Measurements from ENCODE around the gene HDAC5.
"Not testable (repeated sequence)": the region's sequence is repeated elsewhere in the genome, so short reads cannot be mapped to it uniquely, and the experiment has no call there.

HDAC5 gene

DNA sequence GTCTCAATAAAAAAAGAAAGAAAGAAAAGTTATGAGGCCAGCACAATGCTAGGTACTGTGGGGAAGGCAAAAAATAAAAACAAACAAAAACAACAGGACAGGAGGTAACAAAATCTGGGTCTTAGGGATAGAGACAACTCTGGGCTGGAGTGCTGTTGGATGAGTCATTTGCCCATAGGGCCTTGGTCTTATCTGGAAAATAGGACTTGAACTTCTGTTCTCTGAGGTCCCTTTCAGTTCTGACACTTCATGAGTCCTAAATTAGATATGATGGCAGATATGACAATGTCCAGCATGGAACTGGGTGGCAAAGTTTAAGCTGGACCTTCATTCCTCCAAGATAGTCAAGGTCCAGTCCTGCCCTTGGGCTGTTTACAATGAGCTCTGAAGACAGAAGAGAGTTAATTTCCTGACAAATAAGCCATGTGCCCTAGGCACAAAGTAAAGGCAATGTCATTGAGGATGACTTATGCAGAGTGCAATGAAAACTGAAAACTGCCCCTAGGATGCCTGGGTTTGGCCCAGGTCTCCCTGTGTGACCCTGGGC, 8.9 kb upstream of the HDAC5 start:
- no peak for FAIRE-seq

DNA sequence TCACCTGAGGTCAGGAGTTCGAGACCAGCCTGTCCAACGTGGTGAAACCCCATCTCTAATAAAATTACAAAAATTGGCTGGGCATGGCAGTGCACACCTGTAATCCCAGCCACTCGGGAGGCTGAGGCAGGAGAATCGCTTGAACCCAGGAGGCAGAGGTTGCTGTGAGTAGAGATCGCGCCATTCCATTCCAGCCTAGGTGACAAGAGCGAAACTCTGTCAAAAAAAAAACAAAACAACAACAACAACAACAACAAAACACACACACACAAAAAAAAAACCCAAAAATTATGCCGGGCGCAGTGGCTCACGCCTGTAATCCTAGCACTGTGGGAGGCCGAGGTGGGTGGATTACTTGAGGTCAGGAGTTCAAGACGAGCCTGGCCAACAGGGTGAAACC, 7.9 kb upstream of the HDAC5 start:
- FAIRE-seq, result not testable (repeated sequence)

DNA sequence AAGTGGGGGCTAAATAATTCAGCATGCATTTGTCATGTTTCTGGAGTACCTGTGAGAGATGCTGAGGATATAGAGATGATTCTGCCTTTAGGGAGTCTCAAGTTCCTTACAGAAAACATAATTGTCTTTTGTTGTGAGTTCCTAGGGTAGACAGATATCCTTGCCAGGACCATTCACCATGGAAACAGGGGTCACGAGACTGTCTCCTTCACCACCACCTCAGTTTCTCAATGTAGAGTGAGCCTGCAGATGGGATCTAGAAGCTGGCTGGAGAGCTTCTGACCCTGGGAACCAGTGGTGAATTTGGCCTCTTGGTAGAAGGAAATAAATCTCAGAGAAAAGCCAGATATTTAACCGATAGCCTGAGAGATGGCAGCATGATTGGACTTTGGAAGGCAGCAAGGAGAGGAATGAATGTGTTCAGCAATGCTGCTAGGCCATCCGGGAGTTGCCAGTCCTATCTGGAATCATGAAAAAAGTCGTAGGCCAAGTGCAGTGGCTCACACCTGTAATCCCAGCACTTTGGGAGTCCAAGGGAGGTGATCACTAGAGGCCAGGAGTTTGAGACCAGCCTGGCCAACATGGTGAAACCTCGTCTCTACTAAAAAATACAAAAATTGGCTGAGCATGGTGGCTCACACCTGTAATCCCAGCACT, 7.4 kb upstream of the HDAC5 start:
- FAIRE-seq, result no peak

DNA sequence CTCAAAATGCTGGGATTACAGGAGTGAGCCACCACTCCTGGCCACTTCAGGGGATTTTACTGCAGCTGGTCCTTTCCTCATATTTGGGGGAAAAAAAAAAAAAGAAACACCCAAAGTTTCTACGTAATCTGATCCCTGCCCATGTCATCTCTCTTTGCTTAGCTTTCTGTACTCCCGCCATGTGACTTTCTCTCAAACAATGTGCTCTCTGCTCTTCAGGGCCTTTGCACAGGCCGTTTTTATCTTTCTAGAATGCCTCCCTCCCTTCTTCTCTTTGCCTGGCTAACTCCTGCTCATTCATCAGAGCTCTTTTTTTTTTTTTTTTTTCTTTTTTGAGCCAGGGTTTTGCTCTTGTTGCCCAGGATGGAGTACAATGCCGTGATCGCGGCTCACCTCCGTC, 4.9 kb upstream of the HDAC5 start:
- no peak for FAIRE-seq

DNA sequence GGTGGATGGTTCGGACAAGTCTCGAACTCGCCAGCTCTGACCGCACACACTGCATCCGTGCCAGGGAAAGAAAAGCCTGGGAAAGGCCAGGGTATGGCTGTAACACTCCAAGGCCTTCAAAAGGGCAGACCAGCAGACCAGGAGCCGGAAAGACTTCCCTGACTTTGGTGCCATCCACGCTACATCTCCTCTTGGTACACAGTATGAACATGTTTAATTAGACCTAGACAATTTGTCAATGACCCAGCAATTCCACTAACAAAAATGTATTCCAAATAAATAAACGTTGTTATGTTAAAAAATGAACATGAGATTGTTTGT, 637 bp upstream of the HDAC5 start:
- FAIRE-seq, result no peak

DNA sequence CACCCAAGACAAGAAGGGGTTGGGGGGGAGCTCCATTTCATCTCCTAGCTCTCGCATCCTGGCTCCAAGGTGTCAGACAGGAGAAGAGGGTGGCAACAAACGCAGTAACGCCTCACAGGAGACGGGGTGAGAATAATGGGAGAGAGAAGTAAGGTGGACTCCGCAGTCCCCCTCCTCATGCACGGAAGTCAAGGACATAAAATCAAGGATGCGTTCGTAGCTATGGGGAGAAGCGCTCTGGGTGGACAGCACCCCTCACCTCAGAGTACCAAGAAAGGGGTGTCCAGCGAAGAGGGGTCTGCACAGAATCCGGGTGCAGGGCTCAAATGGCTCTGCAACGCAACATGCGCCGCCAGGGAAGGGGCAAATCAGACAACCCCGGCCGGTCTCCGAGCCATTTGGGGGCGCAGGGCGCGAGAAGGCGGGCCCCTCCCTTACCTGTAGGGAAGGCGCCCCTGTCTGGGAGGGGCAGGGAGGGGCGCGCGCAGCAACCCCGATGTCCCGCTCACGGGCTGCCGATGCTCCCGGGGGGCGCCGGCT, 555 bp downstream of the HDAC5 start:
- FAIRE-seq, result no peak

DNA sequence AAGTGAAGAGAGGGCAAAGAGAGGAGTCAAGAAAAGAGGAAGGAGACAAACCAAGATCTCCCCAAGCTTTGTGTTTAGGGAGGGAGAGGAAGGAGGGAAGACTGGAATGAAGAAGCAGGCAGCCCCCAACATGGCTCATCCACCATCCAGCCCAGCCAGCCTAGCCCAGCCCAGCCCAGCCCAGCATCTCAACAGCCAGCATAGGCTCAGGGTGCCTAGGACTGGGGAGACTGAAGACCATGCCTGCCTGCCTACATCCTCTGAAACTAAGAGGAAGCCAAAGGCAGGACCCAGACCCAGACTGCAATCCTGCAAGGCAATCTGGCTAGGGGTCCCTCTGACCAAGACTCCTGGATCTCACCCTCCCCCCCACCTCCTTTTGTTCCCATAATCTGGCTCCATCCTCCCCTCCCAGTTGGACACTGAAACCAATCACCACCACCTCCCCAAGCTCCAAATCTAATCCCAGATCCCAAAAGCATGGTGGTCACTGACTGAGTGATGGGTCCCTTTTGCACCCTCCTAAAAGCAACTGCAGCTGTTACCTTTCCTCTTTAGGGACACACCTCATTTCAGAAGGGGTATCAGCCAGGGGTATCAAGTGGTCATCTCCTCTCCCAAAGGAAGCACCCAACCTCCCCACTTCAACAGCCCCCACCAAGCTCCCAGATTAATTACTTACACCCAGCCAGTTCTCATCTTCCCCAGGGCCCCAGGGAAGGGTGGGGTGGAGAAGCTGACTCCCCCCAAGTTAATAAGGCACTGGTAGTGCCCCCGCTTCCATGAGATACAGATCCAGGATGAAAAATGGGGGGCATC, 1.2 kb downstream of the HDAC5 start:
- FAIRE-seq, result no peak

DNA sequence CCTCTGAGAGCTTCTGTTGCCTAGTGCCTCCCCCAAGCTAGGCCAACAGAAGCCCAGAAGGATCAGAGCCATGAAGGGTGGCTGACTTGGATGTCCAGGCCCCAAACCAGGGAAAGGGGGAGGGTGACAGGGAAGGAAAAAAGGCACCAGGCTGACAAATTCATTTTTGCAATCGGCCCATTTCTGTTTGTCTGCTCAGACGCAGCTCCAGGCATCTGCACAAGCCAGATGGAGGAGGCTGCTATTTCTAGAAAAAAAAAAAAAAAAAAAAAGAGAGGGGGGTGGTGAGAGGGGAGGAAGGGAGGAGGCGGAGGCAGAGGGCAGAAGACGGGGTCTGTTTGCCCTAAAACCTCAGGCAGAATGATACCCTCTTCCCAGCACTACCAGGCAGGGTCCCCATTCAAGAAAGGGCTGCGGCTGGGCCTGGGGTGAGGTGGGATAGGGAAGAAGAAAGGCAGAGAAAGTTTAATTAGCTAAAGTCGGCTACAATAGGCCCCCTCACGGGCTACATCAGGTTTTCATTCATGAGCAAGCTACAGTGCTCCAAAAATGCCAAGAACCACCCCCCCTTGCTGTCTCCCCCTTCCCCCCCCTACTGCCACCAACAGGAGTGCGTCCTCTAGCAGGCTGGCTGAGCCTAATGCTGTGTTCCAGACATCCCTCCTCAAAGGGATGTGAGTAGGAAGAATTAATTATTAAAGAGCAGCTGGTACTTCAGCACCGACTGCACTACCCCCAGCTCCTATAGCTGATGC, 2.4 kb downstream of the HDAC5 start:
- no peak for FAIRE-seq

DNA sequence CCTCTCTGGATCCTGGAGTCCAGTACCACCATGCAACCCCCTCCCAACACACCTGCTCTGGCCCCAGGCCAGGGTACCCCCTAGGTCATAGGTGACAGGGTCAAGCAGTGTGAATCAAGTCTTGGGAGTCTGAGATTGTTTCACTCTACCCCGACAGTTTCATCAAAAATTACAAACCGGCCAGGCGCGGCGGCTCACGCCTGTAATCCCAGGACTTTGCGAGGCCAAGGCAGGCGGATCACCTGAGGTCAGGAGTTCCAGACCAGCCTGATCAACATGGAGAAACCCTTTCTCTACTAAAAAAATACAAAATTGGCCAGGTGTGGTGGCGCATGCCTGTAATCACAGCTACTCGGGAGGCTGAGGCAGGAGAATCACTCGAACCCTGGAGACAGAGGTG, 3.2 kb downstream of the HDAC5 start:
- not testable (repeated sequence) for FAIRE-seq

DNA sequence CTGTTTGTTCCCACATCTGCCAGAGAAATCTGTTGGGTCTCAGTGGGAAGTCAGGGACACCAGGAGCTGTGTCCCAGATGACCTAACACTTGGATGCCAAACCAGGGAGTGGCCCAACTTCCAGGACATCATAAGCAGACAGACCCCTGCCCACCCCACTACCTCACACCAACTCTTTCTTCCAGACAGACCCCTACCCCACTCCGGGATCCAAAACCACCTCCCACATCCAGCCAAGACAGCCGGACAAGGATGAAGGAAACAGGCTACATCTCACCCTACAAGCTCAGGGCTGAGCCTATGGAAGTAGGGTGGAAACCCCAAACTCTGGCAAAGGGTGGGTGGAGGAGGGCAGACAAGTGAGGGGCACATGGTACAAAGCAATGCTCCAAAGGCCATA, 3.6 kb downstream of the HDAC5 start:
- FAIRE-seq, result no peak

DNA sequence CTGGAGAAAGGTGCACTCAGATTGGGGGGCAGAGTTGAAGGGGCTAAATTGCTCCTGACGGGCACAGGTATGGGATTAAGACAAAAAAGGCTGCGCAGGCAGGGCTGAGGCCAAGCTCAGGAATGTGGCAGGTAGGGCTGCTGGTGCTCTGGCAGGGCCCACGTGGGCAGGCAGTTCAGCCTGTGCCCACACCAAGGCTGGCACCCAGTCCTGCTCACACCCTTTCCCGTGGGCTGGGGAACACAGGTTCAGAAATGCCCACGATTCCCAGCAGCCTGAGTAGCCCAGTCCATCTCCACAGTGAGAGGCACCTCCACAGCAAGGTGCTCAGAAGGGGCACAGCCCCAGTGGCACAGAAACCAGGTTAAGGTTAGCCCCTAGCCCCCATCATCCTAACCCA, 4.4 kb downstream of the HDAC5 start:
- no peak for FAIRE-seq

DNA sequence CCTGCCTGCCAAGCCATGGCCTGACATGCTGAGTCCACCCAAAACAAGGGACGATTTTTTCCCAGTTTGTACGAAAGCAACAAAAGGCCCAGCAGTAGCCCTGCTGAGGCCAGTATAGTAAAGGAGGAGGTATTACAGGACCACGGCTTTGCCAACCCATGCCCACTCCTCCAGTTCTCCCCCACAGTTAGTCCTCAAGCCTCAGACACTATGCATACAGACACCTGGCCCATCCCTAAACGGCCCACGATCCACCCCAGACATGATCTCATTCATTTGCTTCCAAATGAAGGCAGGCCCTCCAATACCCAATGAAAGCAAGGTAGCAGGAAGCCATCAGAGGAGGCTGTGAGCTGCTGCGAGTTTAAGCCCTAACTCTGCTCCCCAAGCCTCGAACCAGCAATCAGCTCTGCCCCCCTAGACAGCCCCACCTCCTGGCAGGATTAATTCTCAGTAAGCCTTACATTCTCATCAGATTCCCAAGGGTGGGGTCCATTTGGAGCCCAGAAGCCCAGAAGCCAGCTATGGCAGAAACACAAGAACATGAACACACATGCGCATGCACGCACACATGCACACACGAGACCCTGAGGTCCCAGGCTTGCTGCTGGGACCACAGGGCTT, 4.9 kb downstream of the HDAC5 start:
- FAIRE-seq, result no peak

DNA sequence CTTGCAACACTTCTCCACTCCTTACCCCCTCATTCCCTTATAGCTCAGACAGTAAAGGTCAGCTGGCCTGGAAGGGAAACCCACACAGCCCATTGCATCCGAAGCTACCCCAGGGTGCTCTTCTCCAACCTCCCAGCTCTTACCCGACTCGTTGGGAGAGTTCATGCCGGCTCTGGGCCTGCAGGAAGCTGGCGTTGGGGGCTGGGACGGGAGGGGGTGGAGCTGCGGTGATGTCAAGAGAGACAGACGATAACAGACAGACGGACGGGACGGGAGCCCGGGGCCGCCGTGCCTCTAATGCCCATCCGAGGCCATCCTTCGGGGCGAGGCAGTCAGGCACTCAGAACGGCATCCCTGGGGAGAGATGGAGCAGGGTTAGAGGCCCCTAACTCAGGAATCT, 6.1 kb downstream of the HDAC5 start:
- no peak for FAIRE-seq

DNA sequence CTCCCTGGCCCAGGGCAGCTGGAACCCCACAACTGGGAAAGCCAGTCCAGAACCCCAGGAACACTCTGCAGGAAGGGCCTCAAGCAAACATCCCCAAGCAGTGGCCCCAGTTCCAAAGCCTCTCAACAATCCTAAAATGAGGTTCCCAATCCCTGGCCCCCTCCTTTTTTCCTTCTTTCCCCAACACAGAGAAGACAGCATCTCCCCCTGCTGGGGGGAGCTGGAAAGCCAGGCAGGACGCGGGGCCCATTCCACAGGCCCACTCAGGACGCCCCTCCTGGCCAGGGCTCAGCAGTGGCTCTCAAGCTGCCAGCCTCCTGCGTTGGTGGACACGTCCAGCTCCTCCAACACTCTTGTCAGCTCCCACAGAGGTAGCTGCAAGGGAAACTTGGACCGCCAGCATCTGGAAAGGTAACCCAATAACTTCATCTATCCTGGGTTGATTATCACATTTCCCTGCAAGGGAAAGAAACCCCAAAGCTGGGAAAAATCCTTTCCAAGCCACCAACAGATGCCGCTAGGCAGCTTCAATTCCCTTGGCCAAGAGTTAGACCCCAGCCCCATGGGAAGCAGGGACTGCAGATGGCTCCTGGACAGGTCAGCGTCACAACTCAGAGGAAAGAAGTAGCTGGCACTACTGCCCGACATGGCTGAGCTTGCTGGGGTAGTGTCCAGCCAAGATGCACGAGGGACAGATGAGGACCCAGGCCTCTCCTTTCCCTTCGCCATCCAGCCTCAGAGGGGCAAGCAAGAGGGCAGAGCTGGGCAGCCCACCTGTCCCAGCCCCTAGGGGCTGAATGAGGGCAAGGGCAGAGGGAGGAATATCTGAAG, 7.6 kb downstream of the HDAC5 start:
- FAIRE-seq, result no peak

DNA sequence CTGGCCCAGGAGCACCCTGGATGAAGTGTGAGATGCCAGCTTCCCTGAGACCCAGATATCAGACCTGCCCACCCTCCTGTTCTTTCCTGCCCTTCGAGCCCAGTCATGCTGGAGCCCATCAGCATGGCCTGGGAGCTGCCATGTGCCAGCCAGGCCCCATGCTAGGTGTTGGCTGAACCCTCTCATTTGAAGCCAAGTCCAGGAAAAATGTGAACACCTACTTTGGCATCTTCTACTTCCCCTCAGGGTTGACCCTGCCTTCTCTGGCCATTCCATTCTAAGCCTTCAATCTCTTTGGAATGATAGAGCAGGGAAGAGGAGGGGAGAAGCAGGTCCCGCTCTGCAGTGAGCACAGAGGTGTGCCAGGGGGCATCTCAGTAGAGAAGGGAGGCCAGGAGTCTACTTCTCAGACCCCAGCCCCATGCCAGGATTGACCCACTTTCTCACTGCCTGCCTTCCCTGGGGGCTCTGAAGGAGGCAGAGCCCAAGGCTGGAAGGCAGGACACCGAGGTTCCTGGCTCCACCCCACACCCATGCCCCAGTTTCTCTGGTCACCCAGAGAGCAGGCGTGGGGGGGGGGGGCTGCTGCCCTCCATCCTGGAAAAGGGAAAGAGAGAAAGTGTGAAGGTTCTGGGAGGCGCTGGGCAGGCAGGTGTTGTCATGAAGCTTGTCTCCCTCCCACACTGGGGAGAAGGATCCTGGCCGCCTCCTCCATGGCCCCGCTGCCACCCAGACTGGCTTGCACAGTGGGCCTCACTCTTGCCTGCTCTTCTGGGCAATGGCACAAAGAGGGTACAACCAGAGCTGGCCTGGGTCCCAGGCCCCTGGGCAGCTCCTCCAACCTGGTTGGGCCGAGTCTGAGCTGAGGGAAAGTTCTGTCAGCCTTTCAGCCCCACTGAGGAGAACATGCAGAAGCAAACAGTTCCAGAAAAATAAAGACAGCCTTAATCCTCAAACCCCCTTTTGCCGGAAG, 9.3 kb downstream of the HDAC5 start:
- FAIRE-seq, result no peak

DNA sequence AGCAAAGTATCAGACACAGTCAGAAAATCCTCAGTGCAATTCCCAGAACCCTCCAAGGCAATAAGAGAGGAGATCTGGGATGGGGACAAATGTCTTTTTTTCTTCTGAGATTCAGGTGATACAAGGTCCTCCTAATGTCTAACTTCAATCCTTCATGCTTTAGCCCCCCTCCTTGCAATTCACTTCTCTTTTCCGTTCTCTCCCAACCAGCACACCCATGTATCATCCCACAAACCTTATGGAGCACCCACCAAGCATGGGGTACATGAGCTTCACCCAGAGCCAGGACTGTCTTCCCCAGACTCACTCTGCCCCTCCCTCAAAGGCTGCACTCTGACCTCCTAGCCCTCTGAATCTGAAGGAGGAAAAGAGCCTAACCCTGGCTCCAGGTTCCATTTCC, 10.1 kb downstream of the HDAC5 start:
- FAIRE-seq, result no peak

DNA sequence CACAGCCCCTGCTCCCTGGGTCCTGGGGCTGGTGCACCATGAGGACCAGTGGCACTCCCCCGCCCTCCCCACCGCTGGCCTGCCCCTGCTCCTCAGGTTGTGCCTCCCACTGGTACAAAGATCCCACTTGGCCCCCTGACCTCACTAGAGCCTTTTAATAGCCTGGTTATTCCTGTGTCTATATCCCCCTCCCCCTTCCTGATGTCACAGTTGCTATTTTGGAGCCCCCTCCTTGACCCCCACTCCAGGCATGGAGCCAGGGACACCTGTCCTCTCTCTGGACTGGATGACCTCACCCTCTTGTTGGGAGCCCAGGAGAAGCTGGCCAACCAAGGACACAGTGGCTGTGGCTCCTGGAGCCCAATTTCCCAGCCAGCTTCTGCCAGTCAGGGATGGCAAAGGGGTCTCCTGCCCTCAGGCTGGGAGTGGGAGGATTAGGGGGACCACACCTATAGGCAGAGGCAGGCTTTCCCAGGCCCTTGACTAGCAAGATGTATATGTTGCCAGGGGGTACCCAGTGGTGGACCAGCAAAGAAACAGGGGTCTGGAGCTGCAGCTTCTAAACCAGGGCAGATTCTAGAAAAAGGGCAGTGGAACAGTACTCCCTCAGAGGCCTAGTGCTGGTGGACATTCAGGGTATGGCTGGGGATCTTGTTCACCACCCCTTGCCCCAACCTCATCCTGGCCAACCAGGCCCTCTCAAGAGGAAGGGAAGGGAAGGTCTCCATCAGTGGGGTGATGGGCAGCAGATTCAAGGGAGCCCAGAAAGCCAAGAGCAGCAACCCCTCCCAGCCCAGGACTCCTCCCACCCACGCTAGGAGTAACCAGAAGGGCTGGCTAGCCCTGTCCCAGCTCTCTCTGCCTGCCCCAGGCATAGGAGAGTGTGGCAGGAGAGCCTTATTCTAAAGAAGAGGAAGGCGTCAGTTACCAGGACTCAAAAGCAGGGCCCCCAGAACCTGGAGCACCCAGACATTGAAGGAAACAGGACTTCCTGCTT, 10.9 kb downstream of the HDAC5 start:
- FAIRE-seq, result no peak

DNA sequence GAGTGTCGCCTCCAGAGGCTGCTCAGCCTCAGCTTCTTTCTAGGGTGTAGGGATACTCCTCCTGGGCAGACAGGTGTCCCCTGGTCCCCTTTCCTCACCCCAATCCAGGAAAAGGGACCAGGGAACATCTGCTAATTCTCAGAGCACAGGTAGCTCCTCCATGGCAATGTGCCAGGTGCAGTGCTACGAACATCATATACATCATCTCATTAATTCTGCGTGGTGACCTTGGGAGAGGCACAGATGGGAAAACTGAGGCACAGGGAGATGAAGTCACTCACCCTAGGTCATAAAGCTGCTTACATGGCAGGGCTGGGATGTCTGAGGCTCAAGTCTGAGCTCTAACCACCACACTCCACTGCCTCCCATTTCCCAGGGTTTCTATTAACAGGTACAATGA, 11.7 kb downstream of the HDAC5 start:
- no peak for FAIRE-seq

DNA sequence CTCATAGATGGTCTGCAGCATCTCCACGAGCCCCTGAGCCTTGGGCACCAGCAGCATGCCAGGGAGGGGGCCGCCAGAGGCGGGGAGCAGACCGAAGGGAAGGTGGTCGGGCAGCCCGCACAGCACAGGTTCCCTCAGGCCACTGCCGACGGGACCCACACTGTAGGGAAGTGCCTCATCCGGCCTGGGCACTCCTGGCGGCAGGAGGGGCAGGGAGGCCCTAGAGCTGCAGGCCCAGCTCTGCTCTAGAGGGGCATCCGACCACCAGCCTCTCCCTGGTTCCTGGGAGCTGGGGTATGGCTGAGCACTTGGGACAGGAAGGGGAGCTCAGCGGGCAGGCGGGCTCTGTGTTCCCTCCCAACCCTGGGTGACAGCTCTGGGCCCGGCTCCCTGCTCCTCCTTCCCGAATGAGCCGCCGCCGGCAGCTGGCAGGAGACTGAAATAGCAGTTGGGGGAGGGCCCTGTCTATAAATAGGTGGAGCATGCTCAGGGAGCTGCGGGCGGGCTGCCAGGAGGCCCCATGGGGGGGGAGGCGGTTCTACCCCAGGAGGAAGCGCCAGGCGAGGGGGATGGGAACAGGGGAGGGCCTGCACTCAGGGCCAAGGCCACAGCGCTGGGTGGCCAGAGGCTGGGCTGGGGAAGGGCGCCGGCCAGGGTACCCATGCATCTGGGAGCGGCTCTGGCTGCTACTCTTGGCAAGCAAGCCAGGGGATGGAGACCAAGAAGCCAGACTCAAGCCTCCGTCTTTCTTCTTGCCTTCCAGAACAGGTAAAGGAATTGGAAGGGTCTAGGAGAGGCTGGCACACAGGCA, 12.4 kb downstream of the HDAC5 start:
- FAIRE-seq, result no peak
